Stimulated activated CD8-positive, alpha-beta memory T cell treated with anti-CD3 and anti-CD28 coated beads, Interleukin-15, amount 100 ng/mL, for 24 hours (primary cell): ENCODE data around the gene VCL.
"Not testable (repeated sequence)": the region's sequence is repeated elsewhere in the genome, so short reads cannot be mapped to it uniquely, and the experiment has no call there.

Experiments
- DNase-seq: peaks from one replicate; pipeline ENCODE4 v3.0.0-alpha.2; 2020; ENCODE audit warnings: low read depth

The VCL gene

GRCh38 chr10:74006269-74006668 is 8.4 kb downstream of the VCL start:
- DNase-seq: no peak

GRCh38 chr10:74008212-74008731 is 10.4 kb downstream of the VCL start:
- no peak for DNase-seq

GRCh38 chr10:74011017-74011416 is 13.1 kb downstream of the VCL start:
- DNase-seq: no peak

GRCh38 chr10:74011770-74012169 is 13.9 kb downstream of the VCL start:
- no peak for DNase-seq

DNA sequence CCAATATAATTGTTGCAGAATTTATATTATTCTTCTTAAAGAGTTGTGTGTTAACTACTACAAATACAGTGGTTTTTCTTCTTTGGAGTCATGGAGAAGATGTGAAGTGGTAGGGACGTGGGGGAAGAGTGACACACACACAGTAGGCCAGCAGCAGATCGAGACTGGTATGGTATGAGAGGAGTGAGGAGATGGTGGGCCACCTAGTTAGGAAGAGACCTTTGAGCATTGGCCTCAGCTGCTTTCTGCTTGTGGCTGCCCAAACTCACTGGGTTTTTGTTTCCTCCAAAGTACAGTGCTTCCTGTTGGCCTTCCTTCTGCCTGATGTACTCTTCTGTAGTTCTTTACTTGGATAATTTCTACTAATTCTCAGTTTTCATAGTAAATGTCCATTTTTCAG is 14.6 kb downstream of the VCL start:
- DNase-seq: no peak

DNA sequence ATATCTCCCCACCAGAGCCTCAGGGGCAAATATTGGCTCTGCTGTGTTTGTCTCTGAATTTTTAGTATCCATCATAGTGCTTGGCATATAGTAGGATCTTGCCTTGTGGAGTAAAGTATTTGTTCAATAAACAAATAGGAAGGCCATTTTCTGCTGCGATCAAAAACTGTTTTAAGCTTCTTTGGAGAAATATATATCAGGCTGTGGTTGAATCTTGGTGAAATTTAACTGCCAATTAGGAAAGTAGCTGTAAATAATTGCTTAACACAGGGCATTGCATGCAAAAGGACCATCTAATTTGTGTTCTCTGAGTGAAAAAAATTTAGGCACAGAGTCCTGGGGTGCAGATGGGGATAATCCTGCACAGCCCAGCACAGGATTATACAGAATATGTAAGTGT is 15.1 kb downstream of the VCL start:
- no peak for DNase-seq

- not testable (repeated sequence) for DNase-seq
Measured at GRCh38 chr10:74014574-74014973, 16.7 kb downstream of the VCL start.

- no peak for DNase-seq
Measured at GRCh38 chr10:74018241-74018640, 20.3 kb downstream of the VCL start.

- no peak for DNase-seq
Measured at GRCh38 chr10:74021248-74022055, 23.5 kb downstream of the VCL start.

GRCh38 chr10:74022926-74023629 is 25.2 kb downstream of the VCL start:
- no peak for DNase-seq

DNA sequence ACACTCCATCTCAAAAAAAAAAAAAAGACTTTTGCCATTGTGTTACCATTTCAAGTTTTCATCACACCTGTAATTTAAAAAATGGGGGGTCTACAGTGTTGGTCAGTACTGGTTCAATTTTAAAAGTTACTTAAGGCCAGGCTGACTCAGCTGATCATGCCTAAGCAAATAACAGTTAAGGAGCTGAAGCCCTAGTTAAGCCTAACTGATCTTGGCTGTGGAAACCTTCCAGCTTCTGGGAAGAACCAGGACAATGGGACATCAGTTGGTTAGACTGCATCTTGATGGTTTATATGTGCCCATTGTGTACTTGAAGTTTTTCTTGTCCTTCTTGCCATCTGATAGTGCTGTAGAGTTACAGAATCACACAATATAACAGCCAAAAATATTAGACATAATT is 26.7 kb downstream of the VCL start:
- DNase-seq: no peak

- no peak for DNase-seq
Measured at GRCh38 chr10:74025380-74025978, 27.6 kb downstream of the VCL start.

DNA sequence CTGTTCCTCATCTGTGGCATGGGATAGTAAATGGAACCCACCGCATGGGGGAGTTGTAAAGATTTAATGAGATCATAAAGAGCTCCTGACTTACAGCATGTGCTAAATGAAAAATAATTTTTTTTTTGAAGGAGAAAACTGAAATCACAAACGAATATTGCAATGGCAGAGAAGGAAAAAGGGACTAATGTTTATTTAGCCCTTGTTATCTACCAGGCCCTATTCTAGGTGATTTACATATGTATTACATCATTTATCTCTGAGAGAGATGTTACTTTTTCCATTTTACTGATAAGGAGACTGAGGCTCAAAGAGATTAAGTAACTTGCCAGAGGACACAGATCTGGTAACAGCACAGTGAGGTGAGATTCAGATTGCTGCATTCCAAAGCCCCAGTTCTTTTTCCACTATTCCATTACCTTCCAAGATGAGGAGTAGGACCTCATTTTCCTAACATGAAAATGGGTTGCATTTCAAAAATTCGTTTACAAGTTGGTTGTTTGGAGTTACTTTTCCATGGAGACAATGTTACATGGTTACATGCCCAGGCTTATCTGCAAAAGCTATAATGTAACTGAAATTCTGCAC is 28.6 kb downstream of the VCL start:
- DNase-seq: no peak

DNA sequence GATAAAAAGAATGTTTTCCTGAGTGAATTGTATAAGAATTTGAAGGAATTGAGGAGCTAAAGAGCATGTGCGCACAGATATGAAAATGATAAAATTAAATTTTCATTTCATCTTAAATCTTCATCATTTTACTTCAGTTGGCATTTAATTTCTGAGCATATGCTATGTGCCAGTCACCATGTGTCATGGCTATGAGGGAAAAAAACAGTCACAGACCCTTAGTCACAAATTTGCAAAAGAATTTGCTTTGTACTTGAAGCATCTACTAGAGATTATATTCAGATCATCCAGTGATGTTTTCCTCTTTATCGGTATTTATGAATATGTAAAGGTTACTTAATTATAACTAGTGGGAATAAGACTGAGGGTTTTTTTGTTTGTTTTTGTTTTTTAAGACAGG is 29.8 kb downstream of the VCL start:
- DNase-seq: no peak

DNA sequence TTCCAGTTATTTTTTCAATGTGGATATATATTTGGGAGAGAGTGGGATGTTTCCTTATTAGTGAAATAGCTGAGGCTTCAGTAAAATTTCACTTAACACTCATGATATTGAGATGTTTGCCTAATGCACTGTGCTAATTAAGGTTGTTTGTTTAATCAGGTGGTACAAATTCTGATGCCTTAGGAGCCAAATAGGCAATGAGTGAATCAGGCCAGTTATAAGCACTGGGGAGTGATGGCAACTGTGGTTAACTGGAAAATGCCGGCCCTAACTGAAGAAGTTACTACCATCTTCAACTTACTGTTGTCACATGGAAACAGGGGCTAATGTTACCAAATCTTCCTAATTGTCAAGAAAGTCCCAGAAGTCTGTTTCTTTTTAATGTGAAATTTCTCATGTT is 32.0 kb downstream of the VCL start:
- no peak for DNase-seq

DNA sequence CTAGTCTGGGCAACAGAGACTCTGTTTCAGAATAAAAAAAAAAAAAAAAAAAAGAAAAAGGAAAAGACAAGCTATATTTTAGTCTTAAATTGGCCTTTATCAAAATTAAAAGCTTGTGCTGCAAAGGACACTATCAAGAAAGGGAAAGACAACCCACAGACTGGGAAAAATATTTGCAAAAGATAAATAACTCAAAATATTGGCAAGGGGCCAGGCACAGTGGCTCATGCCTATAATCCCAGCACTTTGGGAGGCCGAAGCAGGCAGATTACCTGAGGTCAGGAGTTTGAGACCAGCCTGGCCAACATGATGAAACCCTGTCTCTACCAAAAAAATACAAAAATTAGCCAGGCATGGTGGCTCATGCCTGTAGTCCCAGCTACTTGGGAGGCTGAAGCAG is 34.3 kb downstream of the VCL start:
- not testable (repeated sequence) for DNase-seq

DNA sequence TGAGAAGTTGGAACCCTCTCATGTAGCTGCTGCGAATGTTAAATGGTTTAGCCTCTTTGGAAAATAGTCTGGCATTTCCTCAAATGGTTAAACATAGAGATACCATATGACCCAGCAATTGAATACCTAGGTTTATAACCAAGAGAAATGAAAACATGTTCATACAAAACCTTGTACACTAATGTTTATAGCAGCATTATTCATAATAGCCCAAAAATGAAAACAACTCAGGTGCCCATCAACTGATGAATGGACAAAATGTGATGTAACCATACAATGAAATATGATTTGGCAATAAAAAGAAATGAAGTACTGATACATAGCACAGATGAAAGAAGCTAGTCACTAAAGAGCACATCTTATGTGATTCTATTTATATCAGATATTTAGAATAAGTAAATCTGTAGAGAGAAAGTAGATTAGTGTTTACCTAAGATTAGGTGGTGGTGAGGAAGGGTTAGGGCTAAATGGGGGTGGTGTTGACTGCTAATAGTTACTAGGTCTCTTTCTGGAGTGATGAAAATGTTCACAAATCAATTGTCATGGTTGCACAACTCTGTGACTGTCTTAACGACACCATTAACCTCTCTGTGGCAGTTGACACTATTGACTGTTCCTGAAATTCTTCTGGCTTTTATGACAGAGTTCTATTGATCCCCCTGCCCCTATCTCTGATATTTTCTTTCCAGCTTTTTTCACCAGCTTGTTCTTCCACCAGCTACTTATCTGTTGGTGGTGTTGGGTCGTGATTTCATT is 35.2 kb downstream of the VCL start:
- DNase-seq: no peak

GRCh38 chr10:74033702-74034101 is 35.8 kb downstream of the VCL start:
- no peak for DNase-seq

DNA sequence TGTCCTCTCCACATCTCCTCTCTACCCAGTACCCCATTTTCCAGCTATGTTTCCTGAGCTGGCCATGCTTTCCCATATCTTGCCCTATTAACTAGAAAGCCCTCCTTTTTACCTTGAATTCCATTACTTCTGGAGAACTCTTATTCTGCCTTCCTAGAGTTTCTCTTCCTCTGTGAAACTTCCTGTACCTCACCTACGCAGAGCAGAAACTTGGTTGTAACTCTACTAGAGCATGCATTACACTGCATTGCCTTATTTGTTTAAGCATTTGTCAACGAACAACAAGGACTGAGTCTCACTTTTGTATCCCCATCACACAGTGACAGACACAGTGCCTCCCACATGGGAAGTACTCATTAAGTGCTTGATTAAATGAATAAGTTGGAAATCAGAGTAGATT is 36.4 kb downstream of the VCL start:
- DNase-seq: no peak

GRCh38 chr10:74035303-74035702 is 37.4 kb downstream of the VCL start:
- DNase-seq: no peak

- no peak for DNase-seq
Measured at GRCh38 chr10:74036474-74036873, 38.6 kb downstream of the VCL start.
